ENCODE data around the gene MAP1S.

GRCh38 chr19:17772172-17772571 is 52.9 kb downstream of the MAP1S start:
- TF ChIP-seq CTCF (IDR thresholded peaks at IDR 0.05): no peak
- no peak for TF ChIP-seq POLR2A (IDR thresholded peaks at IDR 0.05)

Measured in thyroid gland (tissue), 4 donors.